Measurements from ENCODE around the gene UBA3.

GRCh38 chr3:69080233-69080920 is at the start of gene UBA3:
- TF ChIP-seq CBX5 (IDR thresholded peaks at IDR 0.05; ENCODE audit: low read depth) (no peak), CTCF (IDR thresholded peaks at IDR 0.05 in 2 of 3, conservative IDR thresholded peaks at IDR 0.05 in 1 of 3; ENCODE audit: control insufficient read depth in 2 of 3, extremely low read depth in 1 of 3, insufficient read depth in 1 of 3, low read depth in 3 of 3, low read length in 3 of 3) (no peak), IKZF1 (conservative IDR thresholded peaks at IDR 0.05) (no peak), CHD1 (IDR thresholded peaks at IDR 0.05; ENCODE audit: low read depth, low read length) (no peak), ELK1 (IDR thresholded peaks at IDR 0.05; ENCODE audit: low read depth, low read length) (no peak), EP300 (IDR thresholded peaks at IDR 0.05; ENCODE audit: borderline replicate concordance in 1 of 2, control insufficient read depth in 1 of 2, low read depth in 2 of 2, low read length in 2 of 2) (no peak)
- TF ChIP-seq, protein P1, sequence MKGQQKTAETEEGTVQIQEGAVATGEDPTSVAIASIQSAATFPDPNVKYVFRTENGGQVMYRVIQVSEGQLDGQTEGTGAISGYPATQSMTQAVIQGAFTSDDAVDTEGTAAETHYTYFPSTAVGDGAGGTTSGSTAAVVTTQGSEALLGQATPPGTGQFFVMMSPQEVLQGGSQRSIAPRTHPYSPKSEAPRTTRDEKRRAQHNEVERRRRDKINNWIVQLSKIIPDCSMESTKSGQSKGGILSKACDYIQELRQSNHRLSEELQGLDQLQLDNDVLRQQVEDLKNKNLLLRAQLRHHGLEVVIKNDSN (IDR thresholded peaks at IDR 0.05; ENCODE audit: borderline replicate concordance, extremely low read length, insufficient read depth, low read depth, low read length), result no peak
